Erythroblast (primary cell): Measurements from ENCODE around the gene PSG5.
A peak's percentile ranks its signal among the peaks of the same experiment; 100 is the strongest.
"Not testable (repeated sequence)": the region's sequence is repeated elsewhere in the genome, so short reads cannot be mapped to it uniquely, and the experiment has no call there.

Experiments
- DNase-seq, 2 experiments: peaks; one replicate each; lab custom pipeline; 2025; lab: John Stamatoyannopoulos, UW
- GATA1 ChIP-seq: IDR thresholded peaks from 2 replicates; pipeline ENCODE4 v1.6.1; 2011; ENCODE audit warnings: low read depth, mild to moderate bottlenecking, control low read depth, low read length, moderate library complexity
- POLR2A ChIP-seq: IDR thresholded peaks from 2 replicates; pipeline ENCODE4 v1.6.1; 2011; ENCODE audit warnings: mild to moderate bottlenecking, low read length

PSG5 gene

DNA sequence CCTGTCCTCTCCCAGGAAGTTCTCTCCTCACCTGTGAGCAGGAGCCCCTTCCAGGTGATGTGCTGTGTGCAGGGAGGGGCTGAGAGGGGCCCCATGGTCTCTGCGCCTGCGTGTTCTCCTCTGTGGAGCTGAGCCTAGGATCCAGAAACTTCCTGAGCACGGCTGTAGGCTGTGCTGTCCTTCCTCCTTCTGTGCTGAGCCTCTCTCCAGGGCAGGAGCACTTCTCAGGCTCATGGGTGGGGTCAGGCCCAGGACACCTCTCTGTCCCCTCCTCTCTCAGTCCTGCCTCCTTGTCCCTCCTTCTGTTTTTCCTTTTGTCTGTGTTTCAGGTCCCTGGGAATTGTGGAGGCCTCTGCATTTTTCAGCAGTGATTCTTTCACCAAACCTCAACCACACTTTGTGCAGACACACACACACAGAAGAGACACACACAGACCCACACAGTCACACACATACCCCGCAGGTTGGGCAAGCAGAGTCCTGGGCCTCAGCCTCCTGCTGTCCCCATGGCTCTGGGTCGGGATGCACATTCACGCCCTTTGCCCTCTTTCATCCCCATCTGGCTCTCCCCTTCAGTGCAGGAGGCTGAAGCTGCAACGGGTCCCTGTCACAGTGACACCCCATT lies at the start of gene PSG5:
TSS of gene PSG5 (minus strand) at position 226 of the 625 bp plus-strand sequence. CDS start at position 95, 131 bp downstream.
- DNase-seq: not testable (repeated sequence)

DNA sequence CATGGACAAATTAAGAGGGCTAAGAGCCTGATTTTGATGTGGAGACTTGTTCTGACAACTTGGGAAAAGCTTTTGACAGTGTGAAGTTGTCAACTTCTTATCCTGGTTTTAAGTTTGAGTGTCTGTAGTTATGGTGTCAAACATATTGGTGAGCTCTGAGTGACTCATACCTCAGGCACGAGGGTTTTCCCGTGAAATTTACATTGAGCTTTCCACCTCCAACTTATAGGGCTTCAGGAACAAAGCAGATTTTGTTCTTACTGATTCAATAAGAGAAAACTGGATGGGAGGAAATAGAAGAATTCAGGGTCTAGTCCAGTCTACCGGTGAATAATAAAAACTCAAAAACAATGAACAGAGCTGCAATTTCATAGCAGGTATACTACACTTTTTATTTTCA lies 49.4 kb upstream of the PSG5 start:
- DNase-seq: not testable (repeated sequence)

DNA sequence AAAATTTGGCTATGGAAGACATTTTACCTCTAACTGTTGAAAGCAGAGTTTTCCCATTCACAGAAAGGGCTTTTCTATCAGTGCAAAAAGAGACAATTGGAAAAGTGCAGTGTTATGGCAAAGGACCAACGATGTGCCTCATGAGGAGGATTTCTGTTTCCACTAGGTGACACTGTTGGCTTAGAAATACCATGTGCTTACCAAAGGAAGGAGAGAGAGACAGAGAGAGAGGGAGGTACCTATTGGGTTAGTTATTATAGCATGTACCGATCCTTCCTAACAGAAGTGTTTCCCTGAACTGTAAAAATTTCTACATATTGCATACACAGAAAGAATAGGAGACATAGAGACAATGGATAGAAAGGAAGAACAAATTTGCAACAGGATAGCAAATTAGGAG lies 43.0 kb upstream of the PSG5 start:
- no peak for DNase-seq
- TF ChIP-seq GATA1 (no peak), POLR2A (no peak)

DNA sequence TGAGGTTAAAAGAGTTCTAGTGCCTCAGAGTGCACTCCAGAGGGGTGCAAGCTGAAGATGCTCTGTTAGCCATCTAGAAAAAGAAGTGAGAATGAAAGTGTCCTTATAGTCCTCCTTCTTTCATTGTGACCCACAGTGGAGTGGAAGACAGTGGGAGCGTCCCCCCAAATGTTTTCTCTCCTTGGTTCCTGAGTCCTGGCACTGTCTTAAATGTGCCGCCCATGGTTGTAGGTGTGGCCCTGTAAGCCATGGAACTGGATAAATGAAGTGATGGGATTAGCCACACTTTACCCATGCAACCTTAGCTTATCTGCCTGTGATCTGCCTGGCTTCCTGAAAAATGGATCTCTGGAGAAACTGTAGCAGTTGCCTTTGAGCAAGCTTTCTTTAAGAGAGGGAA lies 42.4 kb upstream of the PSG5 start:
- peak in 1 of 2 experiments; percentile 0 for DNase-seq

DNA sequence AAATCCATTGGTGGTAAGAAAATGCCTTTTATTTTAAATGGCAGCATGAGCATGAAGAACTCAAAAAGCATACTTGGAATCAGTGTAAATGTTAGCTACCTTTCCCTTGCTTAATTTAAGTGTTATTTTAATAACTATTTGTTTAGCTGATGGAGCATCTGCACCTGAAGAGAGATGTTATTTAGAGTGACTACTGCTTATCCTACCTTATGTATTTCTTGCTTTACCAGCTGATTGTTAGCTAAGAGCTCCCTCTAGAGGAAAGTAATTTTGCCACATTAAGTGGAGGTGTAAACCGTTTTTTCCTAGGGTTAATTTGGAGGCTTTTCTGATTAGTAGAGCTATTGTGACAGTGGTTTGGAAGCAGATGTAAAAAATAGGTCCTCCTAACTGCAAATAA lies 40.6 kb upstream of the PSG5 start:
- DNase-seq: not testable (repeated sequence)

DNA sequence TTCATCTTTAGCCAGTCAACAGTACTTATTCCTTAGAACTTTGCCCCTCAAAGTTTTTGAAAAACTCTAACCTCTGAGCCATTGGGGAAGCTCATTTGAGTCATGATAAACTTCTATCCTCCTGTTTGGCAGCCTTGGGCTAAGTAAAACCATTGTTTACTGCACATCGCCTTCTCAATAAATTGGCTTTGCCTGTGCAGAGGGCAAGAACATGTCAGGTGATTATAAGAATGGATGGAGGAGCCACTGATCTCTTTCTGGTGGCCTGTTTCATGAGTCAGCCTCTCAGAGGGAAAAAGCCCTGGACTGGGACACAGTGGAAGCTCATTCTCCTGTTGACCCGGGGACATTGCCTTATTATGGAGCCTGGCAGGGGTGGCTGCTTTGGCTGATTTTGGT lies 38.5 kb upstream of the PSG5 start:
- DNase-seq: no peak
- TF ChIP-seq POLR2A (no peak), GATA1 (no peak)

DNA sequence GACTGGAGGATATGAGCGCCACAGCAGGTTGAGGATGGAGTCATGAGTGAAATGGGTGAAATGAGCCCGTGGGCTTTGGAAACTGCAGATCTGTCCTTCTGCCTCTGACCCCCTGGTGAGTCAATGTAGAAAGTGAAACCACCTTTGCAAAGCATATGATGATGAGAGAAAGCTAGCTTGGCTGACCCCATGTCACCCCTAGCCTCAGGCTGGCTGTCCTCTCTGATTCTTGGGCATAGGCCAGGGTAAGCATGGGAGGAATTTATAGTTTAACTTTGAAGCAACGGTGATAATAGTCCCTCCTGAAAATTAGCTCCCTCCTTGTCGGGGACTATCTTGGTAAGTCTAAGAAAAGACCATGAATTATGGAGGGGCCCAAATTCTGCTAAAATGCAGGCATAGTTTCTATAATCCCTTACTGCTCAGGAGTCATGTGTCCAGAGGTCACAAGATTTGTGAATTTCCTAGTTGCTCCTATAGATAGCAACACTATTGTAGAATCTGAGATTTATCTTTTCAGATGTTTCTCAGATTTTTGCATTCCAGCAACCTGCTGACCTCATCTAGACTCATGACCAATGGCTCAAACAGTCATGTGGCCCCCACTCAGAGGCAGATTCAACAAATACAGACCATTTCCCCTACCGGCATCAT lies 38.0 kb upstream of the PSG5 start:
- not testable (repeated sequence) for DNase-seq

DNA sequence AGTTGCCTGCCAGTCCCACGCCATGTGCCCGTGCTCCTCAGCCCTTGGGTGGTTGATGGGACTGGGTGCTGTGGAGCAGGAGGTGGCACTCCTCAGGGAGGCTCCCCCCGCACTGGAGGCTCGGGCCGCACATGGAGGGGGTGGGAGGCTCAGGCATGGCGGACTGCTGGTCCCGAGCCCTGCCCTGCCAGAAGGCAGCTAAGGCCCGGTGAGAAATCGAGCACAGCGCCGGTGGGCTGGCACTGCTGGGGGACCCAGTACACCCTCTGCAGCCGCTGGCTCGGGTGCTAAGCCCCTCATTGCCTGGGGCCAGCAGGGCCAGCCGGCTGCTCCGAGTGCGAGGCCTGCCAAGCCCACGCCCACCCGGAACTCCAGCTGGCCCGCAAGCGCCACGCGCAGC lies 35.6 kb upstream of the PSG5 start:
- DNase-seq: not testable (repeated sequence)

DNA sequence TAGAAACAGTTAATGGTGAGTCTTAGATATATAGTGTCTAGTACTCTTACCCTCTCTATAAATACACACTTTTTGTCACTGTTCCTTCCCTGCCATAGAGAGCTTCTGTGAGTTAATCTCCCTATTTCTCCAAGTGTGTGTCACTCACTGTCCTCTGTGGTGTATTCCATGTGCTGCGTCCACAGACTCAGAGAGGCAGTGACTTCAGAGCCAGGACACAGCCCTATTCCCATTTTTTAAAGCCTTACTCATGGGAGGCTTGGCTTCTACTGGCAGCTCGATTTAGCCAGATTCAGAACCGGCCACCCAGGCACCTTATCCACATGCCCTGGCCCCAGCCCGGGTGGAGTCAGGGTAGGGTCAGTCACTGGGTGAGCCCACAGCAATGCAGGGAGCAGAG lies 32.8 kb upstream of the PSG5 start:
- DNase-seq: not testable (repeated sequence)

DNA sequence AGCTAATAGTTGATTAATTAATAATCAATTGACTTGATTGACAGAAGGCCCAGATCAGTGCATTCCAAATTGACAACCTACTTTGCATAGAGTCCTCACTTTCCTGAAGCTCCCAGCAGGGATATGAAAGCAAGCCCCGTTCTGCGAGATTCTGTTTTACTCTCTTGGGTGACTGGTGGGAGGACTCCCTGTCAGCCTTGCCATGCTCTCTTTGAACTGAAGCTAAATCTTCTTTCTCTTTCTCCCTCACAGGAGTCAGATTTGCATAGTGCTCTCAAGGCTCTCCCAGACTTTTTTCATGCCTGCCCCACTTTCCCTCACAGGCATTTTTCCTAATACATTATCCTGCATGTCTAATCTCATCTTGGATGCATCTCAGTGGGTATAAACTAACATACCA lies 29.5 kb upstream of the PSG5 start:
- DNase-seq: not testable (repeated sequence)

DNA sequence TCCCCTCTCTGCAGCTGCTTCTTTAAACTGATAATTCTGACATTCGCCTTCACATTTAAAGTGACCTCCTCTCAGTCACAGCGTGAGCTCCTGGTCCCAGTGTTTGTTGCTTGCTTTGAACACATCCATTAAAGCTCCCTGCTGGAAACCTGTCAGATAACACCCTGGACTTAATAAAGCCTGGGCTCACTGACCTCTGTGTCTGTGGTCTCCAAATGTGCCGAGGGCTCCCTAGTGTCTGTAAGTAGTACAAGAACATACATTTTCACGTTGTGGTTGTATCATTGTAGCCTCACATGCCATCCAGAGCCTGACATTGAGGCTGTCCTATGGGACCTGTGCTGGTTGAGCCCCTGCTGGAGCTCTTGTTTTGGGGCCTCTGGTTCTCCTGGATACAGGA lies 21.7 kb upstream of the PSG5 start:
- DNase-seq: no peak
- TF ChIP-seq POLR2A: no peak
- TF ChIP-seq GATA1: no peak

DNA sequence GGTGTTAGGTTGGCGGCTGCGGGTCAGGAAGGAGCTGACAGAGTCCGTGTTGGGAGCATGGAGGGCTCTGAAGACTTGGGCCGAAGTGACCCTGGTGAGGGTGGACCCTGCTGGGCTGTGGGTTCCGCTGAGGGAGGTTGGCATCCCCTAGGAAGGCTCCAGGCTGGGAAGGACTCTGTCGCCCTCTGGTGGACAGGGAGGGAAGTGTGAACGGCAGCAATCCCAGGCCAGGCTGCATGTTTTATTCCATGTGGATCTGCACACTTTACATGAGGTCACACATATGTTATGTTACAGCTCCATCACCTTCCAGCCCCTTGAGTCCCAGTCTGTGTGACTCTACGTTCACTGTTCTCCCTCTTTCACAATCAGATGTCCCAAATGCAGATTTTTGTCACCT lies 20.8 kb upstream of the PSG5 start:
- DNase-seq: not testable (repeated sequence)

DNA sequence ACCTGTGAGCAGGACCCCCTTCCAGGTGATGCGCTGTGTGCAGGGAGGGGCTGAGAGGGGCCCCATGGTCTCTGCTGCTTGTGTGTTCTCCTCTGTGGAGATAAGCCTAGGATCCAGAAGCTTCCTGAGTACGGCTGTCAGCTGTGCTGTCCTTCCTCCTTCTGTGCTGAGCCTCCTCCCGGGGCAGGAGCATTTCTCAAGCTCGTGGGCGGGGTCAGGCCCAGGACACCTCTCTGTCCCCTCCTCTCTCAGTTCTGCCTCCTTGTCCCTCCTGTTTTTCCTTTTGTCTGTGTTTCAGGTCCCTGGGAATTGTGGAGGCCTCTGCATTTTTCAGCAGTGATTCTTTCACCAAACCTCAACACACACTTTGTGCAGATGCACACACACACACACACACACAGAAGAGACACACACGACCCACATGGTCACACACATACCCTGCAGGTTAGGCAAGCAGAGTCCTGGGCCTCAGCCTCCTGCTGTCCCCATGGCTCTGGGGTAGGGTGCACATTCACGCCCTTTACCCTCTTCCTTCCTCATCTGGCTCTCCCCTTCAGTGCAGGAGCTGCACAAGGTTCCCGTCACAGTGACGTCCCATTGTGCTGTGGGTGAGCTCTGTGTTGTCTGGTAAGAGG lies 19.3 kb upstream of the PSG5 start, which contains the start of gene PSG4:
TSS of gene PSG4 (minus strand) at position 168 of the 635 bp plus-strand sequence. CDS start at position 66, 102 bp downstream.
- DNase-seq: not testable (repeated sequence)

DNA sequence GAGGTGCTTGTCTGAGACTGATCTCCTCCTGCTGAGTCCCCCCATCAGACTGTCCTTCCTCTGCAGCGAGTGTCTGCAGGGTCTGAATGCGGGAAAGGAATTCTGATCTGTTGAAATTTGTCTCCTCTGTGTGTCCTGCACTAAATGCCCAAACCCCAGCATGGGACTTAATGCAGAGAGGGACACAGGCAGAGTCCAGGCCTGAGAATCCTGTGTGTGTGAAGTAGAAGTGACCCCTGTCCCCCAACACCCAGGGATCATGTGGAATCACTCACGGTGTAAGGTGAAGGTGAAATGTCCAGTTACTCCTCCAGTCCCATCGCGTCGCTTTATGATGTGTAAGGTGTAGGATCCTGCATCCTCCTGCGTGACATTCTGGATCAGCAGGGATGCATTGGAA lies 17.3 kb upstream of the PSG5 start:
- not testable (repeated sequence) for DNase-seq

DNA sequence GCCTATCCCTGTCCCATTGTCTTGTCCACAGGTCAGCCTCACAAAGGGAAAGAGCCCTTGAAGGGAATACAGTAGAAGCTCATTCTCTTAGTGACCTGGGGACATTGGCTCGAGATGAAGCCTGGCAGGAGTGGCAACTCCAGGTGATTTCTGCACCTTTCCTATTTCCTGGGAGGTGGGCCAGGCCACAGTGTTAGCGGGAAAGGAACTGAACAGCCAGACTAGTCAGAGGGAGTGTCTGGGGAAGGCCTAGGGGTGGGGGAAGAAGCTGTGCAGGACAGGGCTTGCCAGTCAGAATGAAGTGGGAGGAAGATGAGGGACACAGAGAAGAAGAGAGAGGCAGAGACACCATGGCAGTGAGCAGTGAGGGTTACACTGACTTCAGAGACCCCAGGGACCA lies 15.6 kb upstream of the PSG5 start:
- DNase-seq: not testable (repeated sequence)

DNA sequence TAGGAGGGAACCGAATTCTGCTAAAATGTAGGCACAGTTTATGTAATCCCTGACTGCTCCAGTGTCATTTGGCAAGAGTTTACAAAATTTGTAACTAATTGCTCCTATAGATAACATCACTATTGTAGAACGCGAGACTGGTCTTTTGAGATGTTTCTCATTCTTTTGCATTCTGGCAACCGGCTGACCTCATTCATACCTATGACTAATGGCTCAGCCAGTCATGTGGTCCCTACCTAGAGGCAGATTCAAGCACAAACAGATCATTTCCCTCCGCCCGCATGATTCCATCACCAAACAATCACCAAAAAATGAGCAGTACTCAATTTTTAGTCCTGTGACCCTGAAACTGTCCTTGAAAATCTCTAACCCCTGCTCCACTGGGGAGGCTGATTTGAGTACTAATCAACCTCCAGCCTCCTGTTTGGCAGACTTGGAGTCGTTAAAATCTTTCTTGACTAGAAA lies 15.0 kb upstream of the PSG5 start:
- DNase-seq: not testable (repeated sequence)

DNA sequence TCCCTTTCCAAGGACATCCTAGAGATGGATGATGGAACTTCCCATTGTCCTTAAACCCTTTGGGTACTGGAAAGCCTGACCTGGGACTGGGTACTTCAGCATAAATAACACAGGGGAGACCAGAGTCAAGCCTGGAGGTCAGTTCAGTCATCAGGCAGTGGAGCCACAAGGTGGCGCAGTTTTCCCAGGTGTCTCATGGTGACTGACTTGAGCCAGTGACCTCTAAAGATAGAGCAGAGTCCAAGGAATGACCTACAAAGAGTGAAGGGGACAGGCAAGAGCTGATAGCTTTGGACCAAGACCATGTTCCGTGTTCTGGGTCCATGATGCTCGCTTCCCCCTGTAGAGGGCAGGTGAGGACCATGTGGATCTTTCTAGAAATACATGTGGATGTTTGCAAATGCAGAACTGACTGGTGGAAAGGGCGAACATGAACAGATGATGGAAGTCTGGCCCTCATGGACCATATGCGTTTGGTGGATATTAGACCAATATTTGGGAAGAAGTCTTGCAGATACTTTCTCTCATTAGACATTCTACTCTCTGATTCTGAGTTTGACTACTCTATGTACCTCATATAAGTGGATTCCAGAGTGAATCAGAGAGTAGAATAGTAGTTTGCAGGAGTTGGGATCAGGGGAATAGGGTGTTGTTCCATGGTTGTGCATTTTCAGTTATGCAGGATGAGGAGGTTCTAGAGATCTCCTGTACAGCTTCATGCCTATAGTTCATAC lies 12.5 kb upstream of the PSG5 start:
- DNase-seq: not testable (repeated sequence)

DNA sequence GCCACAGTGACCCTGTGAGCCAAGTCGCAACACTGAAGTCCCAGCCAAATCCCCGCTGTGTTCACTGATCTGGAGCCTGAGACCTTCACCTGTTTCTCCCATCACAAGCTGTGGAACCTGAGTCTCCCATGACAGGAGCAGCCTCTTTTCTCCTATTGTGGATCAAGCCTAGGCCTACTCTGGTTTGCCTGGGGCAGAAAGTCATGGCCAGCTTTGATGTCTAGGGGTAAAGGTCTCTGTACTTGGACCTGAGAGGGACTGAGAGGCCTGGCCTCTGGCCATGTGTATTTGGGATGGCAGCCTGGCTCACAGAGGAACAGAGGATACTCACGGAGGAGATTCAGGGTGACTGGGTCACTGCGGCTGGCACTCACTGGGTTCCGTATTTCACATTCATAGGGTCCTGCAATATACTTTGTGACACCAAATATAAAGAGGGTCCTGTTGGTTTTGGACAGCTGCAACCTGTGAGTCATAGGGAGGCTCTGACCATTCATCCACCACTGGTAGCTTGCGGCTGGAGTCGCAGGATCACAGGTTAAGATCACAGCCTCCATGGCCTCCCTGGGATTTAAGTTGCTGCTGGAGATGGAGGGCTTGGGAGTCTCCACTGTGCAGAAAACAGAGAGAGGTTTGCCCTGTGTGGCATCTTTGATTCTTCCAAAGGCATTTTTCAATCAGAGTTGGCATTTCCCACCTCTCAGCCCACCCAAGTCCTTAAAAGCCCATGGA lies 11.5 kb upstream of the PSG5 start:
- not testable (repeated sequence) for DNase-seq

DNA sequence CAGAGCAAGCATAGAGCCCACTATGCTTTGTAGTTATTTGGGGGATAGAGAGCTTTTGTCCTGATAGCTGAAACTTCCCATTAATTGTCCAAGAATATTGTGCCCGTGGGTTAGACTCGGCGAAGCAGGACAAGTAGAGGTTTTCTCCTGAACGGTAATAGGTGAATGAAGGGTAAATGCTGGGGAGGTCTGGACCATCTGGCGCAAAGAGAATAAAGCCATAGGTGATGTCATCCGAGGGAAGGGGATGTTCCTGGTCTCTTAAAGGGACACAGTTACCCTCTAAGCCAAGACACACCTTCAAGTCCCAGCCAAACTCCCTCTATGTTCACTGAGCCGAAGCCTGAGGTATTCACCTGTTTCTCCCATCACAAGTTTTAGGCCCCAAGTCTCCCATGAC lies 8.1 kb upstream of the PSG5 start:
- not testable (repeated sequence) for DNase-seq

DNA sequence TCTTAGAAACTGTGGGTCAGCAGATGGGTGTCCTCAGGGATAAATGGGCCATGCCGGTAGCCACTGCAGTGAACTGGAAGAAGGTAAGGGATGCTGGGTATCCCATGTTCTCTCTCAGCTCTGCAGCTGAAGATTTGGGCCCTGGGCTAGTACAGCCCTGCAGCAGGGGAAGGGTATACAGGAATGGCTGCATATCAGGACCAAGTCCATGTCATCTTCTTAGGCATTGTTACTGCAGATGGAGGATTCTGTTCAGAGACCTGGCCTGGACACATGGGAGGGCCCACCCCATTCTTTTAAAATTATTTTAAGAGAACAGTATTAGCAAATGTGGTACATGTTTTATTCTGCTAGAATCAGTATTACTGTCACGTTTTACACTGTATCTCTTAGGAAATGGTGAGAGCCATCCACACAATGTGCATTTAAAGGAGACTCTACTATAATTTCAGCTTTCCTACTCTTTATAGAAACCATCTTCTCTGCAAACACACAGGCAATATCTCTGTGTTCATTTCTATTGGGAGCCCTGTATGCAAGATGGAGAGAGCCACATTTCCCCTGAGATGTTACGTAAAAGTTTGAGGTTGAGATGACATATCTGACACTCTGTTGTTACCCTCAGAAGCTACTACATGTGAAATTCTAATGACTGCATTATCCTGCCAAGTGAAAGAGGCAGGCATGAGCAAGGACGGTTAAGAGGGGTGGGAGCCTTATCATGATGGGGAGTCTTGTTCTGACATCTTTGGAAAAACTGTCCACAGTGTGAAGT lies 6.2 kb upstream of the PSG5 start:
- not testable (repeated sequence) for DNase-seq
